SK-N-SH (cell line): Measurements from ENCODE around the gene ROBO1.
A peak's percentile ranks its signal among the peaks of the same experiment; 100 is the strongest.

Experiments used
- EP300 ChIP-seq, 2 experiments: IDR thresholded peaks; 2 replicates each; pipeline versions ENCODE4 v1.4.0 to v1.6.1; 2012; ENCODE audit warnings: borderline replicate concordance in 1 of 2, low read depth in 1 of 2, low read length in 1 of 2
- EZH2phosphoT487 ChIP-seq: fragments of 200-600 bp; sonication (generic); IDR thresholded peaks from 2 replicates; pipeline ENCODE4 v1.6.1; 2017; ENCODE audit warnings: low read depth, mixed run types, mild to moderate bottlenecking, antibody characterized with exemption, moderate library complexity, borderline replicate concordance
- FOSL2 ChIP-seq: IDR thresholded peaks from 2 replicates; pipeline ENCODE4 v1.4.0; 2012; ENCODE audit warnings: low read depth, mild to moderate bottlenecking, moderate library complexity, borderline replicate concordance
- RCOR1 ChIP-seq: fragments of 150-350 bp; IDR thresholded peaks from 2 replicates; pipeline ENCODE4 v1.6.1; 2017; ENCODE audit warnings: antibody characterized with exemption, low read length
- TAF1 ChIP-seq: IDR thresholded peaks from 2 replicates; pipeline ENCODE4 v1.6.1; 2012; ENCODE audit warnings: low read depth, mild to moderate bottlenecking, low read length, moderate library complexity, borderline replicate concordance
- TCF12 ChIP-seq: IDR thresholded peaks from 2 replicates; pipeline ENCODE4 v1.4.0; 2012
- YY1 ChIP-seq: IDR thresholded peaks from 2 replicates; pipeline ENCODE4 v1.4.0; 2012; ENCODE audit warnings: low read depth, mild to moderate bottlenecking
- TF ChIP-seq, protein P1 (sequence below): IDR thresholded peaks from 2 replicates; pipeline ENCODE4 v1.4.0; 2012; ENCODE audit warnings: low read depth
- TF ChIP-seq, protein P2 (sequence below): fragments of 200-600 bp; sonication (generic); IDR thresholded peaks from 2 replicates; pipeline ENCODE4 v1.6.1; 2017; ENCODE audit warnings: antibody characterized with exemption, mild to moderate bottlenecking, moderate library complexity
- TF ChIP-seq, protein P3 (sequence below): IDR thresholded peaks from 2 replicates; pipeline ENCODE4 v1.6.1; 2012; ENCODE audit warnings: mild to moderate bottlenecking, low read depth, low read length, moderate library complexity

DNA sequence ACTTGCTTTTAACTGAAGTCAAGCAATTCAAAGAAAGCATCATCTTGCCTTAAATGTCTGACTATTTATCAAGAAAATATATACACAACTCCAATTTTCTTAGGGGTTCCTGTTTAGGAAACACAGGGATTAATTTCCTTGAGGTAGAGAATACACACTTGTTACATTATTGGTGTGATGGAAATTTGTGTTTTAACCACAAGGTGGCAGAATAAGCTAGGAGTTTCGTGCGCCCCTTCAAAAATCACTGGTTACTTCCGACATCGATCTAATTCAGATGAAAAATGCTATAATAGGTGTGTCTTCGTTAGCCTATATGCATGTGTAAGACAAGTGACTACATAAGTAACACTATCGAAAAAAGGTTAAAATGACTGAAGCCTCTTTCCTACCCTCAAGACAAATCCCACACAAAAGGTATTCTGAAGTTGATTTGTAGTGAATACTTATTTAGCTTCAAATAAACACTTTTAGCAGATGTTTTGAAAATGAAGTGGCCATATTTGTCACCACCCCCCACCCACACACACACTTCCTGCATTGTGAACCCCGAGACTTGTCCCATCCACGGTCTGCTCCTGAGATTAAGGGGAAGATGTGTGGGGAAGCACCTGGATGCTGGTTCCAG, 246.5 kb downstream of the ROBO1 start:
- no peak for TF ChIP-seq EZH2phosphoT487
- TF ChIP-seq TAF1: no peak
- no peak for TF ChIP-seq YY1
- no peak for TF ChIP-seq RCOR1
- TF ChIP-seq, protein P1, sequence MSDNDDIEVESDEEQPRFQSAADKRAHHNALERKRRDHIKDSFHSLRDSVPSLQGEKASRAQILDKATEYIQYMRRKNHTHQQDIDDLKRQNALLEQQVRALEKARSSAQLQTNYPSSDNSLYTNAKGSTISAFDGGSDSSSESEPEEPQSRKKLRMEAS: no peak
- TF ChIP-seq, protein P2, sequence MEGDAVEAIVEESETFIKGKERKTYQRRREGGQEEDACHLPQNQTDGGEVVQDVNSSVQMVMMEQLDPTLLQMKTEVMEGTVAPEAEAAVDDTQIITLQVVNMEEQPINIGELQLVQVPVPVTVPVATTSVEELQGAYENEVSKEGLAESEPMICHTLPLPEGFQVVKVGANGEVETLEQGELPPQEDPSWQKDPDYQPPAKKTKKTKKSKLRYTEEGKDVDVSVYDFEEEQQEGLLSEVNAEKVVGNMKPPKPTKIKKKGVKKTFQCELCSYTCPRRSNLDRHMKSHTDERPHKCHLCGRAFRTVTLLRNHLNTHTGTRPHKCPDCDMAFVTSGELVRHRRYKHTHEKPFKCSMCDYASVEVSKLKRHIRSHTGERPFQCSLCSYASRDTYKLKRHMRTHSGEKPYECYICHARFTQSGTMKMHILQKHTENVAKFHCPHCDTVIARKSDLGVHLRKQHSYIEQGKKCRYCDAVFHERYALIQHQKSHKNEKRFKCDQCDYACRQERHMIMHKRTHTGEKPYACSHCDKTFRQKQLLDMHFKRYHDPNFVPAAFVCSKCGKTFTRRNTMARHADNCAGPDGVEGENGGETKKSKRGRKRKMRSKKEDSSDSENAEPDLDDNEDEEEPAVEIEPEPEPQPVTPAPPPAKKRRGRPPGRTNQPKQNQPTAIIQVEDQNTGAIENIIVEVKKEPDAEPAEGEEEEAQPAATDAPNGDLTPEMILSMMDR: peak; percentile 75
- no peak for TF ChIP-seq TCF12
- no peak for TF ChIP-seq FOSL2
- TF ChIP-seq EP300 (IDR thresholded peaks at IDR 0.05; ENCODE audit: borderline replicate concordance in 1 of 2, low read depth in 1 of 2, low read length in 1 of 2): no peak
- TF ChIP-seq, protein P3, sequence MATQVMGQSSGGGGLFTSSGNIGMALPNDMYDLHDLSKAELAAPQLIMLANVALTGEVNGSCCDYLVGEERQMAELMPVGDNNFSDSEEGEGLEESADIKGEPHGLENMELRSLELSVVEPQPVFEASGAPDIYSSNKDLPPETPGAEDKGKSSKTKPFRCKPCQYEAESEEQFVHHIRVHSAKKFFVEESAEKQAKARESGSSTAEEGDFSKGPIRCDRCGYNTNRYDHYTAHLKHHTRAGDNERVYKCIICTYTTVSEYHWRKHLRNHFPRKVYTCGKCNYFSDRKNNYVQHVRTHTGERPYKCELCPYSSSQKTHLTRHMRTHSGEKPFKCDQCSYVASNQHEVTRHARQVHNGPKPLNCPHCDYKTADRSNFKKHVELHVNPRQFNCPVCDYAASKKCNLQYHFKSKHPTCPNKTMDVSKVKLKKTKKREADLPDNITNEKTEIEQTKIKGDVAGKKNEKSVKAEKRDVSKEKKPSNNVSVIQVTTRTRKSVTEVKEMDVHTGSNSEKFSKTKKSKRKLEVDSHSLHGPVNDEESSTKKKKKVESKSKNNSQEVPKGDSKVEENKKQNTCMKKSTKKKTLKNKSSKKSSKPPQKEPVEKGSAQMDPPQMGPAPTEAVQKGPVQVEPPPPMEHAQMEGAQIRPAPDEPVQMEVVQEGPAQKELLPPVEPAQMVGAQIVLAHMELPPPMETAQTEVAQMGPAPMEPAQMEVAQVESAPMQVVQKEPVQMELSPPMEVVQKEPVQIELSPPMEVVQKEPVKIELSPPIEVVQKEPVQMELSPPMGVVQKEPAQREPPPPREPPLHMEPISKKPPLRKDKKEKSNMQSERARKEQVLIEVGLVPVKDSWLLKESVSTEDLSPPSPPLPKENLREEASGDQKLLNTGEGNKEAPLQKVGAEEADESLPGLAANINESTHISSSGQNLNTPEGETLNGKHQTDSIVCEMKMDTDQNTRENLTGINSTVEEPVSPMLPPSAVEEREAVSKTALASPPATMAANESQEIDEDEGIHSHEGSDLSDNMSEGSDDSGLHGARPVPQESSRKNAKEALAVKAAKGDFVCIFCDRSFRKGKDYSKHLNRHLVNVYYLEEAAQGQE: no peak
